ENCODE measurements around the gene FDX2. TPM values are rescaled to one million over a fixed set of nuclear protein-coding genes. Genes with fewer than 3 reads are reported as not detected.

Gene FDX2
- total RNA-seq, 1 donor from 2014 or later = 7.4 TPM

DNA sequence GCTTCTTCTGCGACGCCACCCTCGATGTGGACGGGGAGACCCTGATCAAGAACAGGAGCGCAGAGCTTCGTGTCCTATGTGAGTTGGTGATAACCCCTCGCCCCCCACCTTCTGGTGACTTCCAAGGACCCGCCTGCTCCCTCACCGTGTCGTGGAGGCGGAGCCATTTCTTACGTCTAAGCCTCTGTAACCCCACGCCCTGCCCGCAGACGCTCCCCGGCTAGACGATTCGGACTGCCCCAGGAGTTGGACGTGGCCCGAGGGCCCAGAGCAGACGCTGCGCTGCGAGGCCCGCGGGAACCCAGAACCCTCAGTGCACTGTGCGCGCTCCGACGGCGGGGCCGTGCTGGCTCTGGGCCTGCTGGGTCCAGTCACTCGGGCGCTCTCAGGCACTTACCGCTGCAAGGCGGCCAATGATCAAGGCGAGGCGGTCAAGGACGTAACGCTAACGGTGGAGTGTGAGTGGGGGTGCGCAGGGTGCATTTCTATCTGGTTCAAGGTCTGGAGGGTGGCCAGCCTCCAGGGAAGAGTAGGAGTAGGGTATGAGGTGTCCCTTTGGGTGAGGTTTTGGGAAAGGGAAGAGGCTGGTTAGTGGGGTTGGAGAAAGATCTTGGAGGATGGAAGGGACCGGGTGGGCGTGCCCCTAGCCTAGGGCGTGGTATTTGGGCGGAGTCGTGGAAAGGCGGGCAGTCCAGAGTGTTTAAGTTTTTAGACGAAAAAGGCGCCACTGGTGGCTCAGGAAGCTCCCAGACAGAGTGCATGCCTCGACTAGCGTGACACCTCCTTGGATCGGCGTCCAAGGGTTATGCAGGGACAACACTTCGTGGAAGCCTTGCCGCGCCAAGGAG, 22.8 kb downstream of the FDX2 start:
- Mint-ChIP-seq H3K27me3 (ENCODE audit: insufficient read depth, low read depth) (peaks cover 87% of the 10 kb centered on the region), H3K4me3 (peak overlapping the region; percentile 81), H3K9me3 (peaks cover under 1% of the 10 kb centered on the region), H3K27ac (peak overlapping the region; percentile 48), H3K36me3 (no peaks in the 10 kb centered on the region), H3K4me1 (peaks cover 32% of the 10 kb centered on the region)
- DNase-seq (ENCODE audit: low spot score) = peak; percentile 49
- Histone ChIP-seq H3K4me1 (peaks cover 9% of the 10 kb centered on the region), H3K36me3 (no peaks in the 10 kb centered on the region), H3K27me3 (peaks cover 100% of the 10 kb centered on the region), H3K4me2 (peak overlapping the region; percentile 75), H3K4me3 (peak overlapping the region; percentile 39), H3K79me2 (ENCODE audit: low read depth) (no peaks in the 10 kb centered on the region), H3K9me3 (ENCODE audit: low read depth) (no peaks in the 10 kb centered on the region), H3F3A (ENCODE audit: low read depth) (peaks cover 70% of the 10 kb centered on the region), H3K27ac (no peak overlapping the region), H4K20me1 (ENCODE audit: low read depth) (peaks cover 69% of the 10 kb centered on the region), H3K9ac (no peak overlapping the region), H2AFZ (replicated peaks) (peak overlapping the region; percentile 31)
- TF ChIP-seq EZH2phosphoT487 (IDR thresholded peaks at IDR 0.05) = peak; percentile 12
- TF ChIP-seq, protein P1, sequence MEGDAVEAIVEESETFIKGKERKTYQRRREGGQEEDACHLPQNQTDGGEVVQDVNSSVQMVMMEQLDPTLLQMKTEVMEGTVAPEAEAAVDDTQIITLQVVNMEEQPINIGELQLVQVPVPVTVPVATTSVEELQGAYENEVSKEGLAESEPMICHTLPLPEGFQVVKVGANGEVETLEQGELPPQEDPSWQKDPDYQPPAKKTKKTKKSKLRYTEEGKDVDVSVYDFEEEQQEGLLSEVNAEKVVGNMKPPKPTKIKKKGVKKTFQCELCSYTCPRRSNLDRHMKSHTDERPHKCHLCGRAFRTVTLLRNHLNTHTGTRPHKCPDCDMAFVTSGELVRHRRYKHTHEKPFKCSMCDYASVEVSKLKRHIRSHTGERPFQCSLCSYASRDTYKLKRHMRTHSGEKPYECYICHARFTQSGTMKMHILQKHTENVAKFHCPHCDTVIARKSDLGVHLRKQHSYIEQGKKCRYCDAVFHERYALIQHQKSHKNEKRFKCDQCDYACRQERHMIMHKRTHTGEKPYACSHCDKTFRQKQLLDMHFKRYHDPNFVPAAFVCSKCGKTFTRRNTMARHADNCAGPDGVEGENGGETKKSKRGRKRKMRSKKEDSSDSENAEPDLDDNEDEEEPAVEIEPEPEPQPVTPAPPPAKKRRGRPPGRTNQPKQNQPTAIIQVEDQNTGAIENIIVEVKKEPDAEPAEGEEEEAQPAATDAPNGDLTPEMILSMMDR (IDR thresholded peaks at IDR 0.05) = no peak
- TF ChIP-seq EZH2 (IDR thresholded peaks at IDR 0.05) = peak; percentile 51

DNA sequence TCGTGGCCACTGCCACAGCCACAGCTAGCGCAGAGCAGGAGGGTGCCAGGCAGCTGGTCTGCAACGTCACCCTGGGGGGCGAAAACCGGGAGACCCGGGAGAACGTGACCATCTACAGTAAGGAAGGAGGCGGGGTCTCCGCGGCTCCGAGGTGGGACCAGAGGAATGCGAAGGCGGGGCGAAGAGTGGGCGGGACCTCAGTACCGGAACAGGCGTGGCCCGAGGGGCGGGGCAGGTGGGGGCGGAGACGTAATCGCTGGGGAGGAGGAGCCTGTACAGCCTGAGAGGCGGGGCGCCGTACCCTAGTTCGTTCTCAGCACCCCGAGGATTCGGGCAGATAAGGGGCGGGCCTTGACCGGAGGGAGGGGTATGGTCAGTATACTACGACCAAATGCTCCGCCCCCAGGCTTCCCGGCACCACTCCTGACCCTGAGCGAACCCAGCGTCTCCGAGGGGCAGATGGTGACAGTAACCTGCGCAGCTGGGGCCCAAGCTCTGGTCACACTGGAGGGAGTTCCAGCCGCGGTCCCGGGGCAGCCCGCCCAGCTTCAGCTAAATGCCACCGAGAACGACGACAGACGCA, 23.5 kb downstream of the FDX2 start:
- Histone ChIP-seq H3K27ac (no peak overlapping the region), H3K9me3 (ENCODE audit: low read depth) (no peaks in the 10 kb centered on the region), H3K4me1 (peaks cover 9% of the 10 kb centered on the region), H3K36me3 (no peaks in the 10 kb centered on the region), H3K27me3 (peaks cover 100% of the 10 kb centered on the region), H3K9ac (no peak overlapping the region), H3K79me2 (ENCODE audit: low read depth) (no peaks in the 10 kb centered on the region), H2AFZ (replicated peaks) (peak overlapping the region; percentile 31), H3F3A (ENCODE audit: low read depth) (peaks cover 72% of the 10 kb centered on the region), H4K20me1 (ENCODE audit: low read depth) (peaks cover 76% of the 10 kb centered on the region), H3K4me2 (peak overlapping the region; percentile 75), H3K4me3 (peak overlapping the region; percentile 39)
- peaks cover 89% of the 10 kb centered on the region for H3K27me3 Mint-ChIP-seq (ENCODE audit: insufficient read depth, low read depth)
- DNase-seq (ENCODE audit: low spot score) = peak; percentile 93
- H3K4me3 Mint-ChIP-seq = peak overlapping the region; percentile 81
- no peak for TF ChIP-seq EZH2phosphoT487 (IDR thresholded peaks at IDR 0.05)
- peak; percentile 8 for TF ChIP-seq EZH2 (IDR thresholded peaks at IDR 0.05)
- TF ChIP-seq, protein P1 (IDR thresholded peaks at IDR 0.05) = no peak
- H3K4me1 Mint-ChIP-seq = peaks cover 32% of the 10 kb centered on the region
- no peak overlapping the region for H3K27ac Mint-ChIP-seq
- no peaks in the 10 kb centered on the region for H3K36me3 Mint-ChIP-seq
- H3K9me3 Mint-ChIP-seq = peaks cover 3% of the 10 kb centered on the region

DNA sequence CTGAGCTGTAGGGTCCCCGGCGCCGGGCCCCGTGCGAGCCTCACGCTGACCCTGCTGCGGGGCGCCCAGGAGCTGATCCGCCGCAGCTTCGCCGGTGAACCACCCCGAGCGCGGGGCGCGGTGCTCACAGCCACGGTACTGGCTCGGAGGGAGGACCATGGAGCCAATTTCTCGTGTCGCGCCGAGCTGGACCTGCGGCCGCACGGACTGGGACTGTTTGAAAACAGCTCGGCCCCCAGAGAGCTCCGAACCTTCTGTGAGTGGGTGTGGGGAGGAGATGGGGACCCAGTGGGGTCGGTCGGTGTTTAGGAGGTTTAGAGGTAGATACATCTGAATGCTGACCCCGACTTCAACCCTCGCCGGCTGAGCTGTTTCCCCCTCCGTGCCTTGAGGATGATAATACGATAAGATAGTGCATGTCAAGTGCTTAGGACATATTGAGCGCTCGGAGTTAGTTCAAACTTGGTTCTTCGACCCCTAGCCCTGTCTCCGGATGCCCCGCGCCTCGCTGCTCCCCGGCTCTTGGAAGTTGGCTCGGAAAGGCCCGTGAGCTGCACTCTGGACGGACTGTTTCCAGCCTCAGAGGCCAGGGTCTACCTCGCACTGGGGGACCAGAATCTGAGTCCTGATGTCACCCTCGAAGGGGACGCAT, 24.1 kb downstream of the FDX2 start:
- Histone ChIP-seq H3K9ac (no peak overlapping the region), H3K27me3 (peaks cover 100% of the 10 kb centered on the region), H4K20me1 (ENCODE audit: low read depth) (peaks cover 74% of the 10 kb centered on the region), H3K4me3 (peak overlapping the region; percentile 39), H3K79me2 (ENCODE audit: low read depth) (no peaks in the 10 kb centered on the region), H3K9me3 (ENCODE audit: low read depth) (no peaks in the 10 kb centered on the region), H3K27ac (no peak overlapping the region), H3F3A (ENCODE audit: low read depth) (peaks cover 76% of the 10 kb centered on the region), H3K36me3 (no peaks in the 10 kb centered on the region), H2AFZ (replicated peaks) (peak overlapping the region; percentile 68), H3K4me1 (peaks cover 12% of the 10 kb centered on the region), H3K4me2 (peak overlapping the region; percentile 75)
- Mint-ChIP-seq H3K27ac (no peak overlapping the region), H3K4me1 (peaks cover 31% of the 10 kb centered on the region), H3K4me3 (peak overlapping the region; percentile 81), H3K27me3 (ENCODE audit: insufficient read depth, low read depth) (peaks cover 88% of the 10 kb centered on the region), H3K36me3 (no peaks in the 10 kb centered on the region), H3K9me3 (peaks cover 3% of the 10 kb centered on the region)
- TF ChIP-seq, protein P1 (IDR thresholded peaks at IDR 0.05) = no peak
- TF ChIP-seq EZH2 (IDR thresholded peaks at IDR 0.05) = peak; percentile 95
- peak; percentile 97 for TF ChIP-seq EZH2phosphoT487 (IDR thresholded peaks at IDR 0.05)
- no peak for DNase-seq (ENCODE audit: low spot score)
